ENCODE results near the gene PRADC1.

Gene PRADC1

DNA sequence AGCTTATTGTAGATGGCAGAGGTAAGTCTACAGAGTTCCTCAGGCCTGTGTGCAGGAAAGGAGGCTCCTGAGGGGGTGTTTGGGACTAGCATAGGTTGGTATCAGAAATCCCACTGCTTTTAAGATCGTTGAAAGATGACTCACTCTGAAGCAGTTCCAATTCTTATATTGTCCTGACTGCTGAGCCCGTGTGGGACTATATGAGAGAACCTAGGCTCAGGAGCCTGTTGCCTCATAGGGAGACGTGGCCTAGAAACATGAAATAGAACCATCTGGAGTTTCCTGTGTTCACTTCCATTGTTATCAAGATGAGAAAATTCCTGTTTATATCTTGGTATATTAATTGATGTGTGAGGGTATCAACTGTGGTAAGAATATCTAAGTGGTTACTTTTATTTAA is 6.7 kb upstream of the PRADC1 start:
- DNase-seq, result no peak
- intact Hi-C loops (cut with DNase I), result loop anchor here (10.0 kb wide), 1 partner anchor 495 kb away; the partner anchor contains the start of gene TPRKB

DNA sequence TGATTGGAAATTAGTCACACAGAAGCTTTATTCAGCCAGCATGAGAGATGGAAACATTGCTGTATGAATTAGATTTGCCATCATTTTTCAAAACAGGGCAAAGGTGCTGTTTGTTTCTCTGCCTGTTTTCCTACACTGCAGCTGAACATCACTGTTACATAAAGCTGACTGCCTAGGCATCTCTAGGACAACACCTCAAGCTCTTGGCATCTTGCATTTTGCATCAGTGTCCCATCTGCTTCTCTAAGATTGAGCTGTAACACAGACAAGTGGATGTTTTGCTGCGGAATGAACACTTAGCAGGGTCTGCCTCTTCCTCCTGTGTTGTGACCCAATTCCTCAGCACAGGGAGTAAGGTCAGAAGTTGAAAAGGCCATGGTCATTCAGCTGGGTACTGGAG is 5.9 kb upstream of the PRADC1 start:
- intact Hi-C loops (cut with DNase I), result loop anchor here (10.0 kb wide), 1 partner anchor 496 kb away; the partner anchor contains the start of gene TPRKB
- DNase-seq, result peak in 1 of 10 donors; percentile 46

DNA sequence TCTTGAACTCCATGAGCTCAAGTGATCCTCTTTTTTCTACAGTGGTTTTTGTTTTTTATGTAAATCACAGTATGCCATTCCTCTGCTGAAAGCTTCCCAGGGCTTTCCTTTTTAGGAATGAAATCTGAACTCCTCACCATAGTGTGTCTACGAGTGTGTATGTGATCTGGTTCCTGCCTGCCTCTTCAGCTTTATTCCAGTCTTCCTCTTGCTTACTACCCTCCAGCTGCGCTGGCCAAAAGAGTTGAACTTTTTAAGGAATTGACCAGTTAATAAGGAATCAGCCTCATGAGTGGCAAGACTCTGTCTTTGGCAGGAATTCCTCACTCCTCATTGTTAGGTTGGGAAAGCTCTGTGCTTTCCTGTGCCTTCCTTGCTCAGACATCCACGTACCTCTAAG is 5.1 kb upstream of the PRADC1 start:
- intact Hi-C loops (cut with DNase I), result loop anchor here (10.0 kb wide), 1 partner anchor 497 kb away; the partner anchor contains the start of gene TPRKB
- peak in 1 of 10 donors; percentile 15 for DNase-seq

DNA sequence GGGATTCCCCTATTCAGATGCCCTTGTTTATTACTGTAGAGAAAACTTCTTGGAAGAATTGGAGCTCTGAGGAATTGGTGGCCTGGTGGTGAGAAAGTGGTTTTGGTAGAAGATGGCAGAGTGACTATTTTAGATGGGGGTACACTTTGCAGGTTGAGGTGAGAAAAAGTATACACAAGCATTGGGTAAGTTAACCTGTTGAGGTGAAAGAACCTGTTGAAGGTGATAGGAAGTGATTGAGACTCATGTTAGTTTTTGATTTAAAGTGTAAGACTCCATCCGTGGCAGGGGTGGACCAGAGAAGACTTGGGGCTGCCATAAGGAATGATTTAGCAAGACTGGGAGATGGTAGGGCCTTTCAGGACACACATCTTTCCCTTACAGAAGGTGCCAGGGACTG is 4.1 kb upstream of the PRADC1 start:
- DNase-seq, result peak in 1 of 10 donors; percentile 3
- intact Hi-C loops (cut with DNase I), result loop anchor here (10.0 kb wide), 1 partner anchor 498 kb away; the partner anchor contains the start of gene TPRKB

DNA sequence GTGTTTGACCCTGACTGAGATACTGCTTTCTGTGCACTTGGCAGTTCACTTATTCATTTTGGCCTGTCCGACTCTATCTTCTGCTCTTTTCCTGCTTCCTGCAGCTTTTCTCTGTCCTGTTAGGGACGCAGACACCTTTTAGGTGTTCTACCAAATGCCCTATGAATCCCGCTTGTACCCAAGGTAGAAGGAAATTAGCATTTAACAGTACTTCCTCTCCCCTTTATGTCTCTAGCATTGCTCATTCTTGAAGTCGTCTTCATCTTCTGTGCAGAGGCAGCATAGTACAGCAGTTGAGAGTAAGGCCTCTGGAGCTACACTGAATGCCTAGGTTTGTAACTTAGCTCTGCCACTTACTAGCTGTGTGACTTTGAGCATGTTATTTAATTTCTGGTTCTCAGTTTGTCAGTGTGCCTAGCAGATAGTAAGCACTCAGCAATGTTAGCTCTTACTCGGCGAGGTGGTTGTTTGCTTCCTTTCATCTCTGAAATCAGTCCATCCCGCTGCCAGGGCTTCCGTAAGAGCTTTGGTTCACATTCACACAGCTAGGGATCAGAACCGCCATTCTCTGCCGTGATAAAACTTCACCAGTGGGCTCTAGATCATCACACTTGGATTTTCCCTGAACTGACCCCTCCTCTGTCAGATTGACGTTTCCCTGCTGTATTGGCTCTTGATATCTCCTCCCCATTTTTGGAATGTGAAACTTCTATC is 2.4 kb upstream of the PRADC1 start:
- intact Hi-C loops (cut with DNase I), result loop anchor here (10.0 kb wide), 1 partner anchor 499 kb away; the partner anchor contains the start of gene TPRKB
- peak in 1 of 10 donors; percentile 5 for DNase-seq

DNA sequence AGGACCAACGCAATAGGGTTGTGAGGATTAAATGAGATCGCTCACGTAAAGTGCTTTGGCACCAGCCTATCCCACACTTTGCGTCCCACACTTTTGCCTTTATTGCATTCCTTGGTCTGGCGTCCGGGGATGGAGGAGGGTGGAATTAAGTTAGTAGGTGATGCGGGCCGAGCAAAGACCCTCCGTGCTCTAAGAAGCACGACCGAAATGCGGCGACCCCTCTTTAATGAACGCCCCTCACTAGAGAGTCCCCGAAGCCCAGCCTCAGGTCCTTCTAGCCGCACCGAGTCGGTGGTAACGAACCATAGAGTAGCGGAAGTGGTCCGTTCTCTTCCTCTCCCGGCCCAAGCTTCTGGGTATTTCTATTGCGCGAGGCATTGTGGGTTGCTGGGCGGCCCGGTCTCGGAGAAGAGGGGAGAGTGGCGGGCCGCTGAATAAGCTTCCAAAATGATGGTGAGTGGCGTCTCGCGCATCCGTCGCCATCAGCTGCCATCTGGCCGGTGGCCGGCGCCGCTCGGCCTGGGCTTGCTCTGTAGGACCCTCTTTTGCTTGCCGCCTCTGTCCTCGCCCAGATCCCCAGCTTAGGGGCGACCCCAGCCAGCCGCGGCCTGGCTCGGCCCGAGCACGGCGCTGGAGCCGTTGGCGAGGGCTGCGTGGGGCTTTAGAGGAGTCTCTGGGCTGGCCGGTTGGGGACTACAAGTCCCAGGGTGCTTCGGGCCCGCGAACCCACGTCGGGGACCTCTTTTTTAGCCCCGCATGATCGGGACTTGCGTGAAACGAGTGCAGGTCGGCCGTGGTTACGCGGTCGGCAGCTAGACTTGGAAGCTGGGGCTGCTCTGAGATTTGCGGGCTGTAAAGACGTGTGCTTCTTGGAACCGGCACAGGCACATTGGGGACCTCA is 1.1 kb upstream of the PRADC1 start, which contains the start of gene CCT7:
Gene CCT7, plus strand, starts transcription at position 377 of the 901 bp plus-strand sequence. Its CDS starts 71 bp downstream, at position 448.
- intact Hi-C loops (cut with DNase I), result loop anchor here (2.0 to 10.0 kb wide), 3 partner anchors 19 to 501 kb away; partner anchors contain the start of genes ALMS1, SMYD5 and TPRKB
- peak; percentile 90 to 98 (median 92) for DNase-seq

DNA sequence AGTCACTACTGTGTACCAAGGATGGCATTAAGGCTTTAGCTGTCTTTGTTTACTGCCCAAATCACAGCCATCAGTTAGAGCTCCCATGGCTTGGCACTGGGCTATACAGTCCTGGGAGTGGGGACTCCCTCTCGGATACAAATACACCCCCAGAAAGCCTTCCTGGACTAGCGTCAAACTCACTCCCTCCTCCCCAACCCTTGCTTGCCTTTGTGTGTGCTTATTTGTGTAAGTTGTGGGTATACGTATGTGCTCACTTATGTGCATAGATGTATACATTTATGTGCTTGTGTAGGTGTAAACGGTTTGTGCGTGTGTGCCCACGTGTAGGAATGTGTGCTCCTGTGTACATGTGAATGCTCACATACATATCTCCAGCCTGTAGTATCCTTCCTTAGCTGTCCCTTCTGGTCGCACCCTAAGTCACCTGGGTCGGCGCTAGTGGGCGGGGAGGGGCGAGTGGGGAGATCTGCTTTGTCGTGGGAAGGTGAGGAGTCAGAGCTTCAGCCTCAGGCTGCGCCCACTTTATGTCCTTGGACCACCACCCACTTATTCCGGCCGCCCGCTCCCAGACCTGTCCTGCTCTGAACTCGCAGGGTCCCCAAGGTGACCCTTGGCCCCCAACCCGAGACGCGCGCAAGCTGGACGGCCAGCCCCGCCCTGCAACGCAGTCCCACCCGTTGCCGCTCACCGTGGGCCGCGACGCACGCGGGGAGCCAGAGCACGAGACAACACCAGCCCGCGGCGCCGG is 461 bp downstream of the PRADC1 start:
- DNase-seq, result peak in 2 of 10 donors; percentile 18 to 23

DNA sequence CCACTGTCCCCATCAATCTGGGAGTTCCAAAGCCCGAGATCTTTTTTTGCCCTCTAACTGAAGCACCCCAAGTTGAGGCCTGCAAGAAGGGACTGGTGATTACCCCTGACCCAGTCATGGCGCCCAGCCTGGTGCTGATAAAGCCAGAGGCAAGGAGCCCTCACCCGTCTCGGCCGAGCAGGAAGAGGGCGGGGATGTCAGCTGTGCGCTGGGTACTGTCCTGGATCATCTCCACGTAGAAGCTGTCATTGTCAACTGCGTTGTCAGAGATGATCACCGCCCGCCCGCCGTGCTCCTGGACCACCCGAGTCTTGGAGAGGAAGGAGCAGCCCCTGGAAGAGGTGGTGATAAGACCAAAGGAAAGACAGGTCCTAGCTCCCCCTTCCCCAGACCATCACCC is 4.4 kb downstream of the PRADC1 start:
- peak in 1 of 10 donors; percentile 64 for DNase-seq
- intact Hi-C loops (cut with DNase I), result no loop called here

More for the DNA sequence above, 461 bp downstream of the PRADC1 start:
- intact Hi-C loops (cut with DNase I), result loop anchor here (2.0 to 10.0 kb wide), 3 partner anchors 18 to 502 kb away; partner anchors contain the start of genes ALMS1, SMYD5 and TPRKB

DNA sequence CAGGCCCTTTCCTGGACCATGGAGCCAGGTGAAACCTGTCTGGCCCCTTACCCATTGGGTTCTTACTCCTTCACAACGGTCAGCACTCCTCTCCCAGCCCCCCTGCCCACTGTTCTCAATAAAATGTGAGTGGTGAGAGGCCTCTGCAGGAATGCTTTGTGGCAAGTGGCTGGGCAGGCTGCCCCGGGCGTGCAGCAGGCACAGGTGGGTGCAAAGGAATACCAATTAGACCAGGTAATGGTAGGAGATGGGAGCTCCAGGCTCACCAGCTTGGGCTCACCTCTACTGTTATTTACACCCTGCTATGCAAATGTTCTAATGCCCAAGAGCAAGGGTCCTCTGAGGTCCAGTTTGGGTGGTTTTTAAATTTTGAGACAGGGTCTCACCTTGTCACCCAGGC is 6.0 kb downstream of the PRADC1 start:
- peak in 1 of 10 donors; percentile 12 for DNase-seq
- intact Hi-C loops (cut with DNase I), result no loop called here

DNA sequence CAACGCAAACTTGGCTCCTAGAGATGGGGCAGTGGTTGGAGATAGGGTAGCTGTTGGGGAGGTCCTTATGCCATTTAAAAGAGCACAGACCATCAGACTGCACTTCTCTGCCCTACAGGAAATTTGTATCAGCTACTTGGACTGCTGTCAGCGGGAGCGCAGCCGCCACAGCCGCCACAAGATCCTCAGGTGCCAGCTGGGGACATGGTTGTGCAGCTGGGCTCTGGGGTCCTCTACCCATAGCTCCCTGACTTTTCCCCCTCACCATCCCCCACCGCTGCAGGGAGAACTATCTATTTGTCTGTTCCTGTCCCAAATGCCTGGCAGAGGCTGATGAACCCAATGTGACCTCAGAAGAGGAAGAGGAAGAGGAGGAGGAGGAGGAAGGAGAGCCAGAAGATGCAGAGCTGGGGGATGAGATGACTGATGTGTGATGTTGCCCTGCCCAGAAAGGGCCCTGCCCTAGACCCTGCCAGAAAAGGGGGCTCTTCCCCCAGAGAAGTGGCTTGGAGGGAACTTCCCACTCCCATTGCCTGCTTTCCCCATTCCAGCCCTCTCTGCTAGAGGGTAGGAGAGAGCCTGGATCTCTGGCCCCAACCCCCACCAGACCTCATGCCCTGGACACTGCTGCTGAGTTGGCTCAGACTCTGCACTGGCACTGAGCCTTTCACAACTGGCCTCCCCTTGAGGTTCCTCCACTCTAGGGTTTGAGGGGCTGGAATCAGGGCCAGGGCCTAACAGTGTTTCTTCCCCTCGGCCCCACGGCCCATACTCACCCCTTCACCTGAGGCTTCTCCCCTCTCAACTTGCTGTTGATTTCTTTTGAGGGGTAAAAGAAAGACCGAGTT is 7.3 kb downstream of the PRADC1 start:
- intact Hi-C loops (cut with DNase I), result no loop called here
- DNase-seq, result peak in 1 of 10 donors; percentile 37

DNA sequence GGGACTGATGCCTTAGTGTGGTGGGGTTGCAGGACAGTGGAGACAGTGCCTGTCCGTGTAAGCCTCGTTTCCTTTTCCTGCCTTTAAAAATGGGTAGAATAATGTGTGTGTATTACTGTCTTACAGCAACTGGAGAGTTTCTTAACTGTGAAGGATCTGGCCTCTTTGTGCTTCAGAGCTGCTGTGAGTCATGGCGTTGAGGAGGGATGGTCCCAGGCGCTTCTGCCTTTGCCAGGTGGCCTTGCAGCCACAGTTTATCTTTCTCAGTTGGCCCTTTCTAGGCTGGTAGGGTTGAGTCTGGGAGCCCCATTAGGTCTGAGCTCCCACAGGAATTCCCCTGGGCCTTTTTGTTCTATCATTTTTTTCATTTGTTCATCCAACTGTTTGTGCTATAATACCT is 9.2 kb downstream of the PRADC1 start:
- intact Hi-C loops (cut with DNase I), result no loop called here
- peak in 1 of 10 donors; percentile 27 for DNase-seq

DNA sequence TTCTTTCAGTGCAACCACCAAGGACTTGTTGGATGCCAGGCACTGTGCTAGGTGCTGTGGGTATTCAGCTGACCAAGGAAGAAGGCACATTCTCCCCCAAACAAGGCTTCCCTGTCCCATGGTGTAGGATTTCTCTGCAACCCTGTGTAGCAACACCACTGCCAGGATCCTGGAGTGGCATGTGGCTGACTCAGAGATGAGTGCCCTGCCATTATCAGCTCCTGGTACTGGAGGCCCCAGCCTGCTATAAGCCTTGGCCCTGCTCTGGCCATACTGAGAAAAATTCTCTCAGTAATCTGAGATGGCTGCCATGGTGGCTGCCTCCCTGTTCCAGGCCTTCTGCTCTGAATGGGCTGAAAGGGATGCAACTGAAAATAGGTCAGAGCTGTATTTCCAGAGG is 14.7 kb downstream of the PRADC1 start:
- peak in 1 of 10 donors; percentile 30 for DNase-seq
- intact Hi-C loops (cut with DNase I), result no loop called here

DNA sequence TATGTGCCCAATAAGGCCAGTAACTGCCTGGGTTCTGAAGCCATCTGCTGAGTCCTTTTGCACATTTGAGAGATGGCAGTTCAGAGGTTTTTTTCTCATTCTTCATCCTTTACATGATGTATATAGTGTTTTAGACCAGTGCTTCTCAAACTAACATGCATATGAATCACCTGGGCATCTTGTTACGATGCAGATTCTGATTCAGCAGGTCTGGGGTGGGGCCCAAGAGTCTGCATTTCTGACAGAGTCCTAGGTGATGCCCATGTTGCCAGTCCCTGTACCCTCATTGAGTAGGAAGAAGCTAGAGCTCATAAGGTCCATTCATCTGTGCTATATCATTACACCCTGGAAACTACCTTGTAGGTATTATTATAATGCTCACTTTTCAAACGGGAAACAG is 15.2 kb downstream of the PRADC1 start:
- intact Hi-C loops (cut with DNase I), result no loop called here

DNA sequence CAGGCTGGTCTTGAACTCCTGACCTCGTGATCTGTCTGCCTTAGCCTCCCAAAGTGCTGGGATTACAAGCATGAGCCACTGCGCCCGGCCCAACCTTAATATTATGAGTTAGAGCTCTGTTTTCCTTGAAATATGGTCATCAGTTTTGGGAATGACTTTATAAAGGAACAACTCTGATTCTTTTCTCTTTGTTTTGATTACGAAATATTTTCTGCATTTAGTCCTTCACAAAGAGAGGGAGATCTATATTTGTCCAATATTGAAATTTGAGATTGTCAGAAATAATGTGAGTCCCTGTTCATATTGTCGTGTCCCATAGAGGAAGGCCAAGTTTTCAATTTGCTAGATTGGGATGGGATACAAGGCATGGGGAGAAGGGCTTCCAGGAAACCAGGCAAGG is 15.9 kb downstream of the PRADC1 start:
- intact Hi-C loops (cut with DNase I), result no loop called here

More for the DNA sequence above, 15.2 kb downstream of the PRADC1 start:
- no peak for DNase-seq

DNA sequence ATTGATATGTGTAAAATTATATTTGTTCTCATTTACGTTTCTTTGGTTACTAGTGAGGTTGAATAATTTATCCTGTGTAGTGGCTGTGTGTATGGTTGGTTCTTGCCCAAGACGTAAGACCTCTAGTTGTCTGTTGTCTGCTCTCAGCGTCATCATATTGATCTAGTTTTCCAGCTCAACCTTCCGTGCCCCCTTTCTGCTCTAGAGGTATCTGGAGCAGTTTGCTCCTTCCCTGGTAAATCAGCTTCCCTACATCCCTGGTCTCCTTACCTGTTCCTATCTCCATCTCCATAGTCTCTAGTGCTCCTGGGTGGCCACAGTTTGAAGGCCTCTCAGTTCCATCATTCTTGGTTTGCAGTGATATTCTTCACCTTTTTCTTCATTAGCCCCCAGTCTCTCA is 17.8 kb downstream of the PRADC1 start:
- intact Hi-C loops (cut with DNase I), result loop anchor here (2.0 kb wide), 1 partner anchor 18 kb away; the partner anchor contains the start of gene PRADC1
- no peak for DNase-seq

More for the DNA sequence above, 15.9 kb downstream of the PRADC1 start:
- DNase-seq, result no peak

DNA sequence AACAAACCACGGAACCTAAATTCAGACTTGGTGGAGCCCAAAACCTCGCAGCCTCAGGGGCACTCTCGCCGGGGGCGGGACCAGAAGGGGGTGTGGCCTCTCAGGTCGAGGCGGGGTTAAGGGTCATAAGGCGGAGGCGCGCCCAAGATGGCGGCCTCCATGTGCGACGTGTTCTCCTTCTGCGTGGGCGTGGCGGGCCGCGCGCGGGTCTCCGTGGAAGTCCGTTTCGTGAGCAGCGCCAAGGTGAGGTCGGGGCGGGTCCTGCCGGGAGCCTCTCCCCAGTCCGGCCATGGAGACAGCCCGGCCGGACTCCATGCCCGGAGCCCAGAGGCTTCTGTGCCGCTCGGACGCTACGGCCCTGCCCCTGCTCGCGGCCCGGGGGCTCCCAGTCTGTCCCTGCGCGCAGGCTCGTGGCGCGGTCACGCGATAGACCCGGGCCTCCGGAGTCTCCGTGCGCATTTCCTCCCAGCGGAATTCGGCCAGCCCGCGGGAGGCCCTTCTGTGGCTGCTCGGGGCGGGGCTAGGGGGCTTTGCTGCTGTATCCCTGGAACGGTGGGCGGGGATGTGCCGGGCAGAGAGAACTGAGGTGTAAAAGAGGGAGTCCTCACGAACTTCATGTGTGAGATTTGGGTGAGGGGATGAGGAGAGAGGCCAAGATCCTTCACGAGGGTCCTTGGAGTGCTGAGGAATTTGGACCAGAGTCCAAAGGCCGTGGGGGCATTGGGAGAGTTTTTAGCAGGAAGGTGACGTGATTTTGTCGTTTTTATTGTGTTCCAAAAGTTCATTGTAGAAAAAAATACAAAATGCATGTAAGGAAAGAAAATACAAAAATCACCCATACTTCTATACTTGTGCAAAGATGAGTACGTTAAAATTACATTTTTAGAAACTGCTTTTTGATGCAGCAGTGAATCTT is 18.7 kb downstream of the PRADC1 start, which contains the start of gene SMYD5:
Gene SMYD5, plus strand, starts transcription at position 126 of the 916 bp plus-strand sequence. Its CDS starts 22 bp downstream, at position 148.
- DNase-seq, result peak; percentile 73 to 97 (median 82)
- intact Hi-C loops (cut with DNase I), result loop anchor here (2.0 kb wide), 1 partner anchor 18 kb away; the partner anchor contains the start of gene PRADC1

DNA sequence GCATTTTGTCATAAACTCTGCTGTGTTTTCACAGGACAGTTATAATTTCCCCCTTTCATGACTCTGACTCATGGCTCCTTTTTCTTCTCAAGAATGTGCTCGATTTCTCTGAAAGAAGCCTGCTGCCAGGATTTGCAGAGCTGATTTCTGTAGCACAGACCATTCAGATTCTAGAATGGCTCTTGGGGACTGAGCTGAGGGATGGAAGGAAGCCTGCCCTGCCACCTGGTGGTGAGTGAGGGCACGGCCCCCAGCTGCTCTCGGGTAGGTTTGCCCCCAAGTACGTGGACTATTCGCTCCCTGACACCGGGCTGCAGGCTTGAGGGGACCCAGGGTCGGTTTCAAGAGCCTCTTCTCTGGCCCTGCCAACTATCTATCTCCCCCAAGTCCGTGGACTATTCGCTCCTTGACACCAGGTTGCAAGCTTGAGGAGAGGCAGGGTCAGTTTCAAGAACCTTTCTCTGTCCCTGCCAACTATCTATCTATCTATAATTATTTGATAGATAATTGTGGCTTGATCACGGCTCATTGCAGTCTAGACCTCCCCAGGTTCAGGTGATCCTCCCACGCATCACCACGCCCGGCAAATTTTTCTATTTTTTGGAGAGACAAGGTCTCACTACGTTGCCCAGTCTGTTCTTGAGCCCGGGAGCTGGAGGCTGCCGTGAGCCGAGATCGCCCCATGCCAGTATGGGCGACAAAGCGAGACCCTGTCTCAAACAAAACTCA is 20.4 kb downstream of the PRADC1 start:
- peak; percentile 36 to 95 (median 70) for DNase-seq
- intact Hi-C loops (cut with DNase I), result no loop called here

All from posterior cingulate gyrus (tissue), 11 donors.